LNCAP (cell line): Measurements from ENCODE around the gene KRT72.

Experiments used
- CTCF ChIP-seq: fragments of 450-650 bp; IDR thresholded peaks from 2 replicates; pipeline ENCODE4 v1.5.1; 2017; ENCODE audit warnings: mild to moderate bottlenecking

The KRT72 gene

DNA sequence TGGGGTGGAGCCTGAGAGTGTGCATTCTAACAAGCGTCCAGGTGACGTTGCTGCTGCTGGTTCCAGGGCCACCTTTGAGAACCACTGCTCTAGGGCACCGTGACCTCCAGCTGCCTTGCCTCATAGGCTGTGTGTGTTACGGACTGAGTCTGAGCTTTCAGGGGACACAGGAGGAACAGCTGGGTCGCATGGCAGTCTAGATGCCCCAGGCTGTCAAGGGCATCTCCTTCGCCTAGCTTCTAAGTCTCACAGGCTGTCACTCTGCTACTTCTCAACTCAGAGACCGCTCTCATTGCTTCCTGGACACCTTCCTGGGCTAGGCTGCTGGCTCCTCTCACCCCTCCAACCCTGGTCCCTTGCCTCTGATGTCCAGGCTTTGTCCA is 16.1 kb upstream of the KRT72 start:
- TF ChIP-seq CTCF: no peak

- no peak for TF ChIP-seq CTCF
These were observed 15.6 kb upstream of the KRT72 start for GRCh38 chr12:52616680-52617402.

- no peak for TF ChIP-seq CTCF
These were observed 14.6 kb upstream of the KRT72 start for GRCh38 chr12:52615912-52616311.

- TF ChIP-seq CTCF: no peak
These were observed 14.1 kb upstream of the KRT72 start for GRCh38 chr12:52615208-52615868.

GRCh38 chr12:52614381-52615207 is 13.3 kb upstream of the KRT72 start:
- TF ChIP-seq CTCF: no peak

- TF ChIP-seq CTCF: no peak
These were observed 12.2 kb upstream of the KRT72 start for GRCh38 chr12:52613384-52614030.
